ENCODE measurements around the gene ATXN1.

The ATXN1 gene

GRCh38 chr6:16490616-16491015, 270.6 kb downstream of the ATXN1 start:
- no peak for ATAC-seq
- TF ChIP-seq ZNF70 (CRISPR knock-in tag; IDR thresholded peaks at IDR 0.05) (no peak), RARB (CRISPR knock-in tag; IDR thresholded peaks at IDR 0.05) (no peak), BACH2 (CRISPR knock-in tag; IDR thresholded peaks at IDR 0.05; ENCODE audit: borderline replicate concordance) (no peak), ISL1 (CRISPR knock-in tag; IDR thresholded peaks at IDR 0.05) (no peak), ZC3H10 (CRISPR knock-in tag; IDR thresholded peaks at IDR 0.05) (no peak), OSR1 (CRISPR knock-in tag; IDR thresholded peaks at IDR 0.05) (no peak), TSHZ2 (CRISPR knock-in tag; IDR thresholded peaks at IDR 0.05) (no peak), ZFP3 (CRISPR knock-in tag; IDR thresholded peaks at IDR 0.05) (no peak), CSDC2 (CRISPR knock-in tag; IDR thresholded peaks at IDR 0.05) (no peak), POU6F1 (CRISPR knock-in tag; IDR thresholded peaks at IDR 0.05; ENCODE audit: borderline replicate concordance, low read depth) (no peak), GLIS3 (CRISPR knock-in tag; IDR thresholded peaks at IDR 0.05) (no peak), ZNF8 (CRISPR knock-in tag; IDR thresholded peaks at IDR 0.05) (no peak)
- TF ChIP-seq, protein P1, sequence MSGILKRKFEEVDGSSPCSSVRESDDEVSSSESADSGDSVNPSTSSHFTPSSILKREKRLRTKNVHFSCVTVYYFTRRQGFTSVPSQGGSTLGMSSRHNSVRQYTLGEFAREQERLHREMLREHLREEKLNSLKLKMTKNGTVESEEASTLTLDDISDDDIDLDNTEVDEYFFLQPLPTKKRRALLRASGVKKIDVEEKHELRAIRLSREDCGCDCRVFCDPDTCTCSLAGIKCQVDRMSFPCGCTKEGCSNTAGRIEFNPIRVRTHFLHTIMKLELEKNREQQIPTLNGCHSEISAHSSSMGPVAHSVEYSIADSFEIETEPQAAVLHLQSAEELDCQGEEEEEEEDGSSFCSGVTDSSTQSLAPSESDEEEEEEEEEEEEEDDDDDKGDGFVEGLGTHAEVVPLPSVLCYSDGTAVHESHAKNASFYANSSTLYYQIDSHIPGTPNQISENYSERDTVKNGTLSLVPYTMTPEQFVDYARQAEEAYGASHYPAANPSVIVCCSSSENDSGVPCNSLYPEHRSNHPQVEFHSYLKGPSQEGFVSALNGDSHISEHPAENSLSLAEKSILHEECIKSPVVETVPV (CRISPR knock-in tag; IDR thresholded peaks at IDR 0.05): no peak

DNA sequence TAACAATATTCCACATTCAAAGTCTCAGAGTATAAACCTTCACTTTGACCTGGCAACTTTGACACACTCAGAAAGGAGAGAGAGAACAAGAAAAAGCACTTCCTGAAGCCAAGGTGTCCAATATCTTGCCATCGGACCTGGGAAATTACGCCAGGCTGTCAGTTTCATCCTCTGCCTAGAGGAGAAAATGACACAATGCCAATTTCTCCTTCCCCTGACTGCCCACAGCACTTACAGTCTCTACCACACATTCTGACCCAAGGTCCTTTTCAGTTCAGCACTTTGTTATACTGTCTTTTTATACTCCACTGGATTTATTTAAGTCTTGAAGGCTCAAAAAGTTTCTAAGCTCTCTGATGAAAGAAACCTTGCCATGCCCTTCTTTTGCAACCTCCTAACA, 272.4 kb downstream of the ATXN1 start:
- no peak for ATAC-seq
- TF ChIP-seq ZNF565 (CRISPR knock-in tag; conservative IDR thresholded peaks at IDR 0.05; ENCODE audit: low read depth) (no peak), PPARA (CRISPR knock-in tag; IDR thresholded peaks at IDR 0.05; ENCODE audit: borderline replicate concordance) (no peak)

- no peak for TF ChIP-seq BACH2 (CRISPR knock-in tag; IDR thresholded peaks at IDR 0.05; ENCODE audit: borderline replicate concordance)
- no peak for TF ChIP-seq OSR1 (CRISPR knock-in tag; IDR thresholded peaks at IDR 0.05)
- no peak for TF ChIP-seq ISL1 (CRISPR knock-in tag; IDR thresholded peaks at IDR 0.05)
- TF ChIP-seq ZFP3 (CRISPR knock-in tag; IDR thresholded peaks at IDR 0.05): no peak
- TF ChIP-seq CSDC2 (CRISPR knock-in tag; IDR thresholded peaks at IDR 0.05): no peak
- TF ChIP-seq ZFP30 (CRISPR knock-in tag; IDR thresholded peaks at IDR 0.05): no peak
- TF ChIP-seq ESRRG (CRISPR knock-in tag; IDR thresholded peaks at IDR 0.05): no peak
- no peak for TF ChIP-seq PPARA (CRISPR knock-in tag; IDR thresholded peaks at IDR 0.05; ENCODE audit: borderline replicate concordance)
- no peak for ATAC-seq
These were observed 273.1 kb downstream of the ATXN1 start for GRCh38 chr6:16487996-16488674.

GRCh38 chr6:16486661-16487060, 274.6 kb downstream of the ATXN1 start:
- TF ChIP-seq CREB5 (CRISPR knock-in tag; IDR thresholded peaks at IDR 0.05; ENCODE audit: low read depth) (no peak), GLIS3 (CRISPR knock-in tag; IDR thresholded peaks at IDR 0.05) (no peak), CSDC2 (CRISPR knock-in tag; IDR thresholded peaks at IDR 0.05) (no peak), RARB (CRISPR knock-in tag; IDR thresholded peaks at IDR 0.05) (no peak), TOX (CRISPR knock-in tag; IDR thresholded peaks at IDR 0.05; ENCODE audit: borderline replicate concordance) (no peak), ZC3H10 (CRISPR knock-in tag; IDR thresholded peaks at IDR 0.05) (no peak), SNAI2 (CRISPR knock-in tag; IDR thresholded peaks at IDR 0.05) (no peak), BACH2 (CRISPR knock-in tag; IDR thresholded peaks at IDR 0.05; ENCODE audit: borderline replicate concordance) (no peak), ZFP3 (CRISPR knock-in tag; IDR thresholded peaks at IDR 0.05) (no peak), ZNF565 (CRISPR knock-in tag; conservative IDR thresholded peaks at IDR 0.05; ENCODE audit: low read depth) (no peak), POU6F1 (CRISPR knock-in tag; IDR thresholded peaks at IDR 0.05; ENCODE audit: borderline replicate concordance, low read depth) (no peak), PATZ1 (CRISPR knock-in tag; IDR thresholded peaks at IDR 0.05; ENCODE audit: borderline replicate concordance) (no peak), ZNF8 (CRISPR knock-in tag; IDR thresholded peaks at IDR 0.05) (no peak), ESRRG (CRISPR knock-in tag; IDR thresholded peaks at IDR 0.05) (no peak), TSHZ2 (CRISPR knock-in tag; IDR thresholded peaks at IDR 0.05) (no peak)
- no peak for ATAC-seq
